Frontal cortex (tissue), 4 donors: ENCODE results near the gene ATP6V1D. TPM values are rescaled to one million over a fixed set of nuclear protein-coding genes. Genes with fewer than 3 reads are reported as not detected.

Source experiments
- DNase-seq, 2 donors: peaks; one replicate each; pipeline ENCODE4 v3.0.0; 2012; ENCODE audit warnings: low spot score in 2 of 2
- FAIRE-seq: peaks from 2 replicates; lab custom pipeline; 2012; peaks lifted over from hg19 to GRCh38; lab: Jason Lieb, UNC
- small RNA-seq: library from RNA; depleted of rRNA; stranded (forward); fragments of <200 nt; gene quantifications from one replicate; pipeline ENCODE3, GENCODE V24; 2014
- total RNA-seq: library from RNA; depleted of rRNA; stranded (reverse); fragments of >200 nt; gene quantifications from one replicate; pipeline ENCODE4 v1.2.3, GENCODE V29; 2014
- donor health status: control.
- donor health status: control.
- donor health status: control.

ATP6V1D gene
- total RNA-seq, 1 donor from 2014 or later, result 159 TPM

DNA sequence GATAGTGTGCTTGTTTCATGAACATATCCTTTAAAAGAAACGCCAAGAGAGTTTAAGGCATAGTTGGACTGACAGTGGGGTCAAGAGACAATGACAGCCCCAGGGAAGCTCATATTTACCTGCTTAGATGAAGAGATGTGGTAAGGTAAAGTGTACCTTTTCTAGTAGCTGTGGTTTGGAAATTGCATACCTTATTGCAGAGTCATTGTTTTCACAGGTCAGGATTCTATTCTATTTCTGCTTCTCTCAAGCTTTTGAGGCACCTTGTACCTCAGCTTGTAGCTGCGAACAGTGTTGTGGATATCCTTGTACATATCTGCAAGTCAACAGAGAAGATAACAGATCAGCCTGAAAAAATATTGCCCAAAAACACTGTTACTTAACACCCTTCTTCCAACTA, 47.7 kb downstream of the ATP6V1D start:
- FAIRE-seq, result no peak
- DNase-seq, result no peak

Small RNAs within 50 kb of the gene (small RNA-seq; reads per million reads assigned to genes)
- not detected for gene RF00019

Other genes with a start within 250 kb of the ATP6V1D start
- gene GARIN2, start 170.4 kb downstream of the ATP6V1D start, total RNA-seq, result 1.2 TPM
- 17.9 TPM for gene PALS1, start 118.4 kb downstream of the ATP6V1D start, total RNA-seq
- gene EIF2S1, start 524 bp upstream of the ATP6V1D start, total RNA-seq, result 128 TPM
- 0.41 TPM for gene PLEK2, start 52.4 kb upstream of the ATP6V1D start, total RNA-seq
- 22.4 TPM for gene TMEM229B, start 128.9 kb upstream of the ATP6V1D start, total RNA-seq
- gene PLEKHH1, start 173.5 kb upstream of the ATP6V1D start, total RNA-seq, result 7.3 TPM
- 29.8 TPM for gene PIGH, start 240.5 kb upstream of the ATP6V1D start, total RNA-seq